Coronary artery (tissue), 2 donors: ENCODE results near the gene DHX29.
A peak's percentile ranks its signal among the peaks of the same experiment; 100 is the strongest.

Source experiments
- DNase-seq: peaks from one replicate; pipeline ENCODE4 v3.0.0-alpha.2; 2017; ENCODE audit warnings: low spot score
- H3K27ac ChIP-seq, 2 donors: fragments of 200-600 bp; sonication (generic); one replicate each; pipeline ENCODE4 v1.5.1; 2016 to 2019
- H3K4me3 ChIP-seq: fragments of 200-600 bp; sonication (generic); 2 replicates; pipeline ENCODE4 v1.5.1; 2016; ENCODE audit warnings: mild to moderate bottlenecking, moderate library complexity
- CTCF ChIP-seq: fragments of 200-600 bp; sonication (generic); IDR thresholded peaks from one replicate; pipeline ENCODE4 v1.5.1; 2019; ENCODE audit warnings: antibody characterized with exemption

DHX29 gene

GRCh38 chr5:55227664-55228430, 79.6 kb downstream of the DHX29 start:
- no peak for TF ChIP-seq CTCF
- Histone ChIP-seq H3K27ac (no peak overlapping the region), H3K4me3 (peak overlapping the region; percentile 69)
- no peak for DNase-seq

- no peak for TF ChIP-seq CTCF
- Histone ChIP-seq H3K27ac (no peak within 1 kb of the TSS), H3K4me3 (peak within 1 kb of the TSS; percentile 69)
- DNase-seq = no peak
Measured at GRCh38 chr5:55226934-55227663, 80.4 kb downstream of the DHX29 start, which contains the start of gene MCIDAS. TSS of gene MCIDAS (minus strand) at chr5:55227315. CDS start at chr5:55227138, 177 bp downstream.

DNA sequence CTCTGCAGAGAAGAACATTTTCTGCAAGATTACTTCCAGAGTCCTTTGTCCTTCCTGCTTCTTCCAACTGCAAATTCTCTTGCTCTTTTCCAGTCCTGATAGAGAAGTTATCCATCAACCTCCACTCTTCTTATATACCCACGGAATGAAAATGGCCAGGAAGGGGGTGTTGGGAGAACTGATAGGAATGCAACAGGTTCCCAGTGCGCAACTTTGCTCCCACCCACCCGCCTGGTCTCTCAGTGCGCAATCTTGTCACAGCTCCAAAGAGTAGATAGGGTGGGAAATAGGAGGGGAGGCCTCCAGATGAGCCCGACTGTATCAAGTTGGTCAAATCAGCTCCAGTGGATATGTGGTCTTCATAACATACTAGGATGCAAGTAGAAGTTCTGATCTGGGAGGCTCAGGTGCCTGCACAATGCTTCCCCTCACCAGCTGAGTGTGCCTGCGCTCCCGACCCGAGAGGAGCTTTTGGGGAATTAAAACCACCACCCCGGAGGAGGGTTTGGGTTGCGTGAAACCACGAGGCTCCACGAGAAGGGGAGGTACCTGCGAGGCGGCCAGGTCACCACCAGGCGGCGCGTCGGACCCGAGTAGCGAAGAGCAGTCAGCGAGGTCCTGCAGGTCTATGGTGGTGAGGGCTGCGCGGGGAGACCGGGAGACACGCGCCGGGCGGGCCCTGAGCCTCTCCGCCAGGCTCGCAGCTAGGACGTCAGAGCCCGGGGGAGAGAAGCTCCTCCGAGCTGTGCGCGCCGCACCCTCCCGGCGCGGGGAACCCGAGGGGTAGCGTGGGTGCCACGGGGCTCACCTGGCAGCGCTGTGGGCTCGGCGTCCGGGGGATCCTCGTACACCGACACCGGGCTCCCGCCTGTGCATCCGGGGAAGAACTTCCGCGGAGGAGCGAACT, 81.2 kb downstream of the DHX29 start:
- H3K27ac ChIP-seq = no peak overlapping the region
- DNase-seq = no peak
- no peak for TF ChIP-seq CTCF
- H3K4me3 ChIP-seq = peak overlapping the region; percentile 69

DNA sequence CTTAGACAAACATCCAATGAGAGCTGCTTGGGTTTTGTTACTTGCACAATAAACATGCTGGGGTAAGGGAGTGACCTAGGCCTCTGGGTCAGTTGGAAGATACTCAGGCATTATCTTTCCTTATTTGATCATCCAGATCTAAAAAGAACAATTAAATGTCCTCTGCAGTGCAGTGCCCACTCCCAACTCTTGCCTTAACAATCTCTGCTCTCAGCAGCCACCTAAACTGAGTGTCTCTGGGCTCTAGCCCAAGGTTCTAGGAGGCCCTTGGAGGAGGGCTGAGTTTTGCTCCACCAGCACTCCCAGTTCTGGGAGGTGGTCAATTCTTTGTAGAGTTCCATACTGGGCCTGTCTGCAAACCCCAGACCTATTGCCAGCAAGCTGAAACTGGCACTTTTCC, 82.1 kb downstream of the DHX29 start:
- DNase-seq = no peak
- Histone ChIP-seq H3K27ac (no peak overlapping the region), H3K4me3 (no peak overlapping the region)
- no peak for TF ChIP-seq CTCF

GRCh38 chr5:55223812-55224240, 83.7 kb downstream of the DHX29 start:
- Histone ChIP-seq H3K27ac (no peak overlapping the region), H3K4me3 (peak overlapping the region; percentile 38)
- no peak for DNase-seq
- no peak for TF ChIP-seq CTCF

DNA sequence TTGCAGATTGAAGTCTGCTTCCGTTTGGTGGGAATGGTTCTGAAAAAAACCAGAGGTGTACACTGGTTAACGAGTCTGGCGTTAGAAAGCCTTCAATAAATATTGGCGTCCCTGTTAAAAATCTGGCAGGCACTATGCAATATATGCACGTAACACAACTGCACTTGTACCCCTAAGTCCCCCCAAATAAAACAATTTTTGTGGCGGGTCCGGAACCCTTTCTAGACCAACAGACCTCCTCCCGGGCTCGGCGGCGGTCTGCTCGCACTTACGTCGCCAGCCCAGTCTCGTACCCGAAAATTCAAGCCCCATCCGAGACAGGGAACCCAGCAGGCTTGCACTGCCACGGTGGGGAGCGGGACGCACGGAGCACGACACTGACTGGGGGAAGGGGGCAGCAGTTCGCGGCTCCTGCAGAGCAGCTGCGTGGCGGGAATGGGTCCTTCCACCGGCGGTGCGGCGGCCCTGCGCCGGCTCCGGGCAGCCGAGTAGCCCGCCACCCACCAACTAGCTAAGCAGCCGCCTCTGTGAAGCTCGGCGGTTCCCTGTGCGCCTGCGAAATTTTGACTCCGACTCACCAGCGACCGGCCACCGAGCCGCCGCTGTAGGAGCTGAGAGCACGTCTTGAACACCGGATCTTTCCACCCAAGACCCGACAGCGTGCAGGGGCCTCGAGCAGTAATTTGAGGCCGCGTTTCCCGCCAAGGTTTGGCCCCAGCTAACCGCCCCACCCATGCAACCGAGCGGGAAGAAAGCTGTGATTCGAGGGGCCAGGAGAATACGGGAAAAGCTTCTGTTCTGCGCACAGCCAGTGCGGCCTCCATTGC, 84.3 kb downstream of the DHX29 start:
- peak overlapping the region; percentile 38 for H3K4me3 ChIP-seq
- no peak for DNase-seq
- no peak for TF ChIP-seq CTCF
- no peak overlapping the region for H3K27ac ChIP-seq
